ENCODE measurements around the gene TNPO2. TPM values are rescaled to one million over a fixed set of nuclear protein-coding genes. Genes with fewer than 3 reads are reported as not detected.
A peak's percentile ranks its signal among the peaks of the same experiment; 100 is the strongest.

The TNPO2 gene
- polyA plus RNA-seq, 1 experiment: 77.3 TPM

- ChIA-PET POLR2A (interaction anchor here (0.7 kb wide), 1 partner anchor 11 kb away, joined by 3 read pairs; no protein-coding TSS in a partner anchor), CTCF (interaction anchor here (0.6 to 4.8 kb wide), 9 partner anchors 10 to 125 kb away, joined by 3 to 21 read pairs (median 5); partner anchors contain the start of gene TRIR)
- no peak for TF ChIP-seq CTCF (IDR thresholded peaks at IDR 0.05; ENCODE audit: insufficient read depth, low read depth, low read length)
- H3K4me3 ChIP-seq (ENCODE audit: low read depth, low read length): peak overlapping the region; percentile 67
- DNase-seq (ENCODE audit: low read depth): peak; percentile 81
- H3K36me3 ChIP-seq (ENCODE audit: control insufficient read depth, insufficient read depth, low read length): peaks cover 8% of the 10 kb centered on the region
- H3K27me3 ChIP-seq (ENCODE audit: control insufficient read depth, insufficient read depth, low read length): no peaks in the 10 kb centered on the region
Measured at GRCh38 chr19:12722566-12723380, 959 bp downstream of the TNPO2 start.

- ChIA-PET POLR2A (interaction anchor here (0.7 kb wide), 1 partner anchor 1066 kb away, joined by 15 read pairs; no protein-coding TSS in a partner anchor), CTCF (interaction anchor here (0.6 to 4.8 kb wide), 12 partner anchors 11 to 126 kb away, joined by 3 to 21 read pairs (median 4); partner anchors contain the start of gene TRIR)
- peaks cover 9% of the 10 kb centered on the region for H3K36me3 ChIP-seq (ENCODE audit: control insufficient read depth, insufficient read depth, low read length)
- H3K27me3 ChIP-seq (ENCODE audit: control insufficient read depth, insufficient read depth, low read length): no peaks in the 10 kb centered on the region
- DNase-seq (ENCODE audit: low read depth): no peak
- TF ChIP-seq CTCF (IDR thresholded peaks at IDR 0.05; ENCODE audit: insufficient read depth, low read depth, low read length): no peak
- H3K4me3 ChIP-seq (ENCODE audit: low read depth, low read length): peak overlapping the region; percentile 67
Measured at GRCh38 chr19:12721656-12722565, 1.8 kb downstream of the TNPO2 start.

- Histone ChIP-seq H3K4me3 (ENCODE audit: low read depth, low read length) (peak overlapping the region; percentile 67), H3K27me3 (ENCODE audit: control insufficient read depth, insufficient read depth, low read length) (no peaks in the 10 kb centered on the region), H3K36me3 (ENCODE audit: control insufficient read depth, insufficient read depth, low read length) (peaks cover 13% of the 10 kb centered on the region)
- no peak for TF ChIP-seq CTCF (IDR thresholded peaks at IDR 0.05; ENCODE audit: insufficient read depth, low read depth, low read length)
- POLR2A ChIA-PET: no interaction called here
- no peak for DNase-seq (ENCODE audit: low read depth)
- CTCF ChIA-PET: interaction anchor here (0.6 to 4.8 kb wide), 10 partner anchors 10 to 127 kb away, joined by 3 to 21 read pairs (median 4); no protein-coding TSS in a partner anchor
Measured at GRCh38 chr19:12720851-12721655, 2.7 kb downstream of the TNPO2 start.

- no peaks in the 10 kb centered on the region for H3K27me3 ChIP-seq (ENCODE audit: control insufficient read depth, insufficient read depth, low read length)
- CTCF ChIA-PET: interaction anchor here (1.2 to 4.8 kb wide), 4 partner anchors 37 to 128 kb away, joined by 4 to 21 read pairs (median 13); no protein-coding TSS in a partner anchor
- no peak for DNase-seq (ENCODE audit: low read depth)
- no peak for TF ChIP-seq CTCF (IDR thresholded peaks at IDR 0.05; ENCODE audit: insufficient read depth, low read depth, low read length)
- H3K4me3 ChIP-seq (ENCODE audit: low read depth, low read length): peak overlapping the region; percentile 67
- peaks cover 17% of the 10 kb centered on the region for H3K36me3 ChIP-seq (ENCODE audit: control insufficient read depth, insufficient read depth, low read length)
- POLR2A ChIA-PET: no interaction called here
Measured at GRCh38 chr19:12720296-12720695, 3.4 kb downstream of the TNPO2 start.
